GM19193 (cell line): ENCODE results near the gene ALPG.

Source experiments
- POLR2A ChIP-seq: IDR thresholded peaks from 4 replicates; pipeline ENCODE4 v1.6.1; 2011; ENCODE audit not compliant: insufficient read depth, insufficient read length; ENCODE audit errors: extremely low read depth

Gene ALPG

GRCh38 chr2:232436381-232437194 is 29.9 kb downstream of the ALPG start:
- TF ChIP-seq POLR2A = no peak

GRCh38 chr2:232437195-232437571 is 30.5 kb downstream of the ALPG start:
- TF ChIP-seq POLR2A = no peak

GRCh38 chr2:232438091-232438490 is 31.4 kb downstream of the ALPG start:
- no peak for TF ChIP-seq POLR2A

GRCh38 chr2:232438951-232439757 is 32.5 kb downstream of the ALPG start:
- TF ChIP-seq POLR2A = no peak

- TF ChIP-seq POLR2A = no peak
Measured at GRCh38 chr2:232439758-232440135, 33.1 kb downstream of the ALPG start.

GRCh38 chr2:232441147-232441651 is 34.6 kb downstream of the ALPG start:
- no peak for TF ChIP-seq POLR2A

GRCh38 chr2:232444409-232445148 is 37.9 kb downstream of the ALPG start:
- TF ChIP-seq POLR2A = no peak

- TF ChIP-seq POLR2A = no peak
Measured at GRCh38 chr2:232447091-232447620, 40.5 kb downstream of the ALPG start.

GRCh38 chr2:232447638-232448303 is 41.1 kb downstream of the ALPG start:
- no peak for TF ChIP-seq POLR2A

- TF ChIP-seq POLR2A = no peak
Measured at GRCh38 chr2:232448304-232448690, 41.7 kb downstream of the ALPG start.

- TF ChIP-seq POLR2A = no peak
Measured at GRCh38 chr2:232449964-232450363, 43.3 kb downstream of the ALPG start.

- no peak for TF ChIP-seq POLR2A
Measured at GRCh38 chr2:232454630-232455029, 48.0 kb downstream of the ALPG start.

GRCh38 chr2:232455426-232456255 is 49.0 kb downstream of the ALPG start, which contains the start of gene ALPI:
ALPI (plus strand) TSS chr2:232456153; CDS start chr2:232456200, 47 bp downstream.
- TF ChIP-seq POLR2A = no peak
